ENCODE data around the gene GGA2.

The GGA2 gene

DNA sequence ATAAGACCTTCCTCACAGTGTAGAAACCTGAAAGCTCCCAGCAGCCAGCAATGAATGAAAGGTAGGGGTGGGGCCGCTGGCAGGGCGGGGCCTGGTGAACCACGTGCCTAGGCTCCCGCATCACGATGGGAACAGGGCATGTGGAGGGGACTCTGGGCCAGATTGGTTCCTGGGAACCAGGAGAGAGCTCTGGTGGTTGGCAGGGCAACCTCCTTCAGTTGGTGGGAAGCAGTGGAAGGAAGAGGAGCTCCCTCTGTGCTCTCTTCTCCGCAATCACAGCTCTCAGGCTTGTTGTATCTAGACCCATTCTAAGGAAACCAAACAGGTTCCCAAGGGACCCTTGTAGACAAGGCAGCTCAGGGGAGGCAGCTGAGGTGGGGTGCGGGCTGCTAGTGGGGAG, 10.5 kb downstream of the GGA2 start:
- H3K4me1 ChIP-seq (ENCODE audit: control insufficient read depth in 1 of 2, insufficient read depth in 2 of 2, low read length in 2 of 2) = peaks cover 16 to 17% of the 10 kb centered on the region in 2 experiments
- no peaks in the 10 kb centered on the region for H3K9me3 ChIP-seq (ENCODE audit: insufficient read depth, low read depth, low read length)
- no peak overlapping the region for H2BK5ac ChIP-seq (ENCODE audit: low read depth, low read length, poor library complexity)
- no peak overlapping the region for H3K23ac ChIP-seq (ENCODE audit: low read length)
- H3K27me3 ChIP-seq (ENCODE audit: insufficient read depth, low read length) = no peaks in the 10 kb centered on the region
- no peak overlapping the region for H3K9ac ChIP-seq (ENCODE audit: low read length)
- no peaks in the 10 kb centered on the region for H3K79me1 ChIP-seq (ENCODE audit: low read length)
- no peak overlapping the region for H3K14ac ChIP-seq (ENCODE audit: low read length)
- DNase-seq = no peak
- H2AFZ ChIP-seq (ENCODE audit: insufficient read depth, low read length, poor library complexity) = no peak overlapping the region
- no peaks in the 10 kb centered on the region for H3K79me2 ChIP-seq (ENCODE audit: control insufficient read depth, insufficient read depth, low read length, poor library complexity)
- H4K12ac ChIP-seq (ENCODE audit: low read depth, low read length) = no peak overlapping the region
- H3K4me2 ChIP-seq (ENCODE audit: low read length) = no peak overlapping the region
- no peak overlapping the region for H3K18ac ChIP-seq (ENCODE audit: low read length)
- peaks cover 5 to 8% of the 10 kb centered on the region in 2 experiments for H3K36me3 ChIP-seq (ENCODE audit: control insufficient read depth in 1 of 2, insufficient read depth in 2 of 2, low read length in 2 of 2)
- no peak overlapping the region for H2AK5ac ChIP-seq (ENCODE audit: low read length)
- H3K27ac ChIP-seq (ENCODE audit: low read depth, low read length) = no peak overlapping the region
- no peak overlapping the region for H4K91ac ChIP-seq (ENCODE audit: low read depth, low read length)
- no peak overlapping the region for H3K4me3 ChIP-seq (ENCODE audit: low read depth, low read length)
- no CpG with 5 or more reads among the region's 7 CpGs for WGBS (ENCODE audit: extremely low coverage, insufficient coverage, insufficient read length)
- no peak overlapping the region for H2BK12ac ChIP-seq (ENCODE audit: low read length)
- H3K4ac ChIP-seq (ENCODE audit: low read depth, low read length) = no peak overlapping the region
- H2BK120ac ChIP-seq (ENCODE audit: insufficient read depth, low read length, poor library complexity) = no peak overlapping the region
- H4K8ac ChIP-seq (ENCODE audit: low read depth, low read length) = no peak overlapping the region

DNA sequence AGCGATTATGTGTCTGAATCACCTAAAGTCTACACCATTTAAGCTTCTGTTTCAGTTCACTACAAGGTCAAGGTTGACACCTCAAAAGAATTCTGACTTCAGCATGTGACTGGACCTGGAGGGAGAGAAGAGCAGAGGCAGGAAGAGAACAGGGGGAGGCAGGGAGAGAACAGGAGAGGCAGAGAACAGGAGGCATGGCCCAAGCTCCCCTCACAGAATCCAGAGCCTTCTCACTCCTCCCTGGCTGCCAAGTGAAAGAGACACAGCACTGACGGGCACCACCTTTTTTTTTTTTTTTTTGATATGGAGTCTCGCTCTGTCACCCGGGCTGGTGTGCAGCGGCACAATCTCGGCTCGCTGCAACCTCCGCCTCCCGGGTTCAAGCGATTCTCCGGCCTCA, 11.4 kb downstream of the GGA2 start:
- H3K23ac ChIP-seq (ENCODE audit: low read length) = no peak overlapping the region
- no peak overlapping the region for H2AK5ac ChIP-seq (ENCODE audit: low read length)
- peak overlapping the region; percentile 48 for H3K4ac ChIP-seq (ENCODE audit: low read depth, low read length)
- H3K9me3 ChIP-seq (ENCODE audit: insufficient read depth, low read depth, low read length) = no peaks in the 10 kb centered on the region
- no peak overlapping the region for H3K14ac ChIP-seq (ENCODE audit: low read length)
- whole genome bisulfite sequencing (ENCODE audit: extremely low coverage, insufficient coverage, insufficient read length) = no CpG with 5 or more reads among the region's 11 CpGs
- H3K79me1 ChIP-seq (ENCODE audit: low read length) = no peaks in the 10 kb centered on the region
- H3K4me1 ChIP-seq (ENCODE audit: control insufficient read depth in 1 of 2, insufficient read depth in 2 of 2, low read length in 2 of 2) = peaks cover 11 to 12% of the 10 kb centered on the region in 2 experiments
- no peaks in the 10 kb centered on the region for H3K27me3 ChIP-seq (ENCODE audit: insufficient read depth, low read length)
- H3K18ac ChIP-seq (ENCODE audit: low read length) = no peak overlapping the region
- peaks cover 13 to 18% of the 10 kb centered on the region in 2 experiments for H3K36me3 ChIP-seq (ENCODE audit: control insufficient read depth in 1 of 2, insufficient read depth in 2 of 2, low read length in 2 of 2)
- no peak overlapping the region for H3K4me2 ChIP-seq (ENCODE audit: low read length)
- H4K12ac ChIP-seq (ENCODE audit: low read depth, low read length) = no peak overlapping the region
- no peak overlapping the region for H3K9ac ChIP-seq (ENCODE audit: low read length)
- no peak overlapping the region for H4K91ac ChIP-seq (ENCODE audit: low read depth, low read length)
- H2BK5ac ChIP-seq (ENCODE audit: low read depth, low read length, poor library complexity) = no peak overlapping the region
- no peak overlapping the region for H2BK120ac ChIP-seq (ENCODE audit: insufficient read depth, low read length, poor library complexity)
- no peak overlapping the region for H3K27ac ChIP-seq (ENCODE audit: low read depth, low read length)
- H3K4me3 ChIP-seq (ENCODE audit: low read depth, low read length) = no peak overlapping the region
- no peak for DNase-seq
- no peak overlapping the region for H2AFZ ChIP-seq (ENCODE audit: insufficient read depth, low read length, poor library complexity)
- H2BK12ac ChIP-seq (ENCODE audit: low read length) = no peak overlapping the region
- no peak overlapping the region for H4K8ac ChIP-seq (ENCODE audit: low read depth, low read length)
- H3K79me2 ChIP-seq (ENCODE audit: control insufficient read depth, insufficient read depth, low read length, poor library complexity) = no peaks in the 10 kb centered on the region

GRCh38 chr16:23497543-23497868, 12.8 kb downstream of the GGA2 start:
- H3K27me3 ChIP-seq (ENCODE audit: insufficient read depth, low read length) = no peaks in the 10 kb centered on the region
- WGBS (ENCODE audit: extremely low coverage, insufficient coverage, insufficient read length) = no CpG with 5 or more reads among the region's 6 CpGs

GRCh38 chr16:23496821-23497542, 13.3 kb downstream of the GGA2 start:
- Histone ChIP-seq H3K14ac (ENCODE audit: low read length) (no peak overlapping the region), H3K9ac (ENCODE audit: low read length) (no peak overlapping the region), H2BK120ac (ENCODE audit: insufficient read depth, low read length, poor library complexity) (no peak overlapping the region), H4K91ac (ENCODE audit: low read depth, low read length) (no peak overlapping the region), H2BK12ac (ENCODE audit: low read length) (no peak overlapping the region), H3K79me2 (ENCODE audit: control insufficient read depth, insufficient read depth, low read length, poor library complexity) (no peaks in the 10 kb centered on the region), H4K8ac (ENCODE audit: low read depth, low read length) (no peak overlapping the region), H3K4me2 (ENCODE audit: low read length) (peak overlapping the region; percentile 25), H3K9me3 (ENCODE audit: insufficient read depth, low read depth, low read length) (peaks cover 2% of the 10 kb centered on the region), H3K27me3 (ENCODE audit: insufficient read depth, low read length) (no peaks in the 10 kb centered on the region), H2BK5ac (ENCODE audit: low read depth, low read length, poor library complexity) (no peak overlapping the region), H3K18ac (ENCODE audit: low read length) (no peak overlapping the region), H3K79me1 (ENCODE audit: low read length) (no peaks in the 10 kb centered on the region), H3K27ac (ENCODE audit: low read depth, low read length) (peak overlapping the region; percentile 14), H2AK5ac (ENCODE audit: low read length) (no peak overlapping the region), H3K4ac (ENCODE audit: low read depth, low read length) (no peak overlapping the region), H3K4me1 (ENCODE audit: control insufficient read depth in 1 of 2, insufficient read depth in 2 of 2, low read length in 2 of 2) (peaks cover 14 to 16% of the 10 kb centered on the region in 2 experiments), H2AFZ (ENCODE audit: insufficient read depth, low read length, poor library complexity) (no peak overlapping the region), H3K4me3 (ENCODE audit: low read depth, low read length) (no peak overlapping the region), H3K23ac (ENCODE audit: low read length) (no peak overlapping the region), H3K36me3 (ENCODE audit: control insufficient read depth in 1 of 2, insufficient read depth in 2 of 2, low read length in 2 of 2) (peaks cover 27 to 30% of the 10 kb centered on the region in 2 experiments), H4K12ac (ENCODE audit: low read depth, low read length) (no peak overlapping the region)
- DNase-seq = peak; percentile 70 to 87
- no CpG with 5 or more reads among the region's 12 CpGs for WGBS (ENCODE audit: extremely low coverage, insufficient coverage, insufficient read length)

More at GRCh38 chr16:23497543-23497868, 12.8 kb downstream of the GGA2 start:
- Histone ChIP-seq H2AFZ (ENCODE audit: insufficient read depth, low read length, poor library complexity) (no peak overlapping the region), H4K12ac (ENCODE audit: low read depth, low read length) (no peak overlapping the region), H3K23ac (ENCODE audit: low read length) (no peak overlapping the region), H2BK12ac (ENCODE audit: low read length) (no peak overlapping the region), H2AK5ac (ENCODE audit: low read length) (no peak overlapping the region), H3K36me3 (ENCODE audit: control insufficient read depth in 1 of 2, insufficient read depth in 2 of 2, low read length in 2 of 2) (peaks cover 25 to 29% of the 10 kb centered on the region in 2 experiments), H3K4me3 (ENCODE audit: low read depth, low read length) (no peak overlapping the region), H4K8ac (ENCODE audit: low read depth, low read length) (no peak overlapping the region), H2BK120ac (ENCODE audit: insufficient read depth, low read length, poor library complexity) (no peak overlapping the region), H3K79me1 (ENCODE audit: low read length) (no peaks in the 10 kb centered on the region), H3K79me2 (ENCODE audit: control insufficient read depth, insufficient read depth, low read length, poor library complexity) (no peaks in the 10 kb centered on the region), H3K18ac (ENCODE audit: low read length) (no peak overlapping the region), H3K4me2 (ENCODE audit: low read length) (no peak overlapping the region), H4K91ac (ENCODE audit: low read depth, low read length) (no peak overlapping the region), H3K4ac (ENCODE audit: low read depth, low read length) (no peak overlapping the region), H3K14ac (ENCODE audit: low read length) (no peak overlapping the region), H2BK5ac (ENCODE audit: low read depth, low read length, poor library complexity) (no peak overlapping the region), H3K4me1 (ENCODE audit: control insufficient read depth in 1 of 2, insufficient read depth in 2 of 2, low read length in 2 of 2) (peaks cover 12 to 14% of the 10 kb centered on the region in 2 experiments), H3K9ac (ENCODE audit: low read length) (no peak overlapping the region), H3K9me3 (ENCODE audit: insufficient read depth, low read depth, low read length) (peaks cover 2% of the 10 kb centered on the region), H3K27ac (ENCODE audit: low read depth, low read length) (peak overlapping the region; percentile 8)
- DNase-seq = no peak
